ENCODE data around the gene LRCH3. TPM values are rescaled to one million over a fixed set of nuclear protein-coding genes. Genes with fewer than 3 reads are reported as not detected.

The LRCH3 gene
- polyA plus RNA-seq, 3 donors: 4.1 to 19.4 (median 7.4) TPM

- H3K4me1 Mint-ChIP-seq: peaks cover 6% of the 10 kb centered on the region
- DNase-seq: no peak
- no peaks in the 10 kb centered on the region for H4K20me1 ChIP-seq (ENCODE audit: insufficient read depth, low read length)
- intact Hi-C loops (cut with micrococcal nuclease): no loop called here
- peaks cover 52 to 65% of the 10 kb centered on the region in 2 donors for H3K36me3 Mint-ChIP-seq
- no peaks in the 10 kb centered on the region for H3K27me3 Mint-ChIP-seq (ENCODE audit: low read depth in 3 of 3)
- no peaks in the 10 kb centered on the region for H3K9me3 ChIP-seq (replicated peaks in 1 of 2; ENCODE audit: control insufficient read depth in 1 of 2, insufficient read depth in 1 of 2, low read length in 2 of 2)
- no peaks in the 10 kb centered on the region for H3K79me2 ChIP-seq (ENCODE audit: insufficient read depth, low read length)
- H3K9ac ChIP-seq (ENCODE audit: insufficient read depth, low read length, poor library complexity, severe bottlenecking): no peak overlapping the region
- no peaks in the 10 kb centered on the region for H3K9me3 Mint-ChIP-seq
- no peak overlapping the region for H3K4me3 ChIP-seq (replicated peaks in 1 of 3; ENCODE audit: low read depth in 2 of 3, low read length in 3 of 3)
- no peak overlapping the region for H2AFZ ChIP-seq (ENCODE audit: insufficient read depth, low read depth, low read length, poor library complexity, severe bottlenecking)
- H3K4me2 ChIP-seq (replicated peaks; ENCODE audit: extremely low read depth, low read length, poor library complexity, severe bottlenecking): no peak overlapping the region
- no peak for TF ChIP-seq CTCF (IDR thresholded peaks at IDR 0.05)
- H3K4me1 ChIP-seq (ENCODE audit: control insufficient read depth in 1 of 2, insufficient read depth in 2 of 2, low read length in 2 of 2): peaks cover 5 to 9% of the 10 kb centered on the region in 2 donors
- H3K27ac ChIP-seq (ENCODE audit: low read depth in 1 of 2, low read length in 2 of 2): no peak overlapping the region
- peak overlapping the region in 1 of 7 donors; percentile 1 for H3K27ac Mint-ChIP-seq
- H3K27me3 ChIP-seq (ENCODE audit: control insufficient read depth in 2 of 2, insufficient read depth in 2 of 2, low read length in 2 of 2): no peaks in the 10 kb centered on the region
- H3K36me3 ChIP-seq (replicated peaks in 1 of 2; ENCODE audit: control insufficient read depth in 1 of 2, insufficient read depth in 2 of 2, low read length in 2 of 2): peaks cover 41 to 71% of the 10 kb centered on the region in 2 donors
- 100% methylated on average over 4 of the region's 6 CpGs for WGBS (ENCODE audit: insufficient coverage)
- no peak overlapping the region for H3K4me3 Mint-ChIP-seq
Observed at GRCh38 chr3:197873329-197873728, 82.3 kb downstream of the LRCH3 start.

- Histone ChIP-seq H3K27ac (ENCODE audit: low read depth in 1 of 2, low read length in 2 of 2) (no peak overlapping the region), H3K27me3 (ENCODE audit: control insufficient read depth in 2 of 2, insufficient read depth in 2 of 2, low read length in 2 of 2) (no peaks in the 10 kb centered on the region), H3K9ac (ENCODE audit: insufficient read depth, low read length, poor library complexity, severe bottlenecking) (no peak overlapping the region), H3K4me1 (ENCODE audit: control insufficient read depth in 1 of 2, insufficient read depth in 2 of 2, low read length in 2 of 2) (peaks cover 5 to 14% of the 10 kb centered on the region in 2 donors), H4K20me1 (ENCODE audit: insufficient read depth, low read length) (no peaks in the 10 kb centered on the region), H3K36me3 (replicated peaks in 1 of 2; ENCODE audit: control insufficient read depth in 1 of 2, insufficient read depth in 2 of 2, low read length in 2 of 2) (peaks cover 41 to 71% of the 10 kb centered on the region in 2 donors), H3K4me2 (replicated peaks; ENCODE audit: extremely low read depth, low read length, poor library complexity, severe bottlenecking) (no peak overlapping the region), H3K4me3 (replicated peaks in 1 of 3; ENCODE audit: low read depth in 2 of 3, low read length in 3 of 3) (no peak overlapping the region), H3K9me3 (replicated peaks in 1 of 2; ENCODE audit: control insufficient read depth in 1 of 2, insufficient read depth in 1 of 2, low read length in 2 of 2) (no peaks in the 10 kb centered on the region), H3K79me2 (ENCODE audit: insufficient read depth, low read length) (no peaks in the 10 kb centered on the region), H2AFZ (ENCODE audit: insufficient read depth, low read depth, low read length, poor library complexity, severe bottlenecking) (no peak overlapping the region)
- no peak for DNase-seq
- peaks cover 12% of the 10 kb centered on the region for H3K4me1 Mint-ChIP-seq
- no peaks in the 10 kb centered on the region for H3K27me3 Mint-ChIP-seq (ENCODE audit: low read depth in 3 of 3)
- 98% methylated on average over 5 of the region's 5 CpGs for WGBS (ENCODE audit: insufficient coverage)
- H3K27ac Mint-ChIP-seq: peak overlapping the region in 1 of 7 donors; percentile 20
- TF ChIP-seq CTCF (IDR thresholded peaks at IDR 0.05): no peak
- no peaks in the 10 kb centered on the region for H3K9me3 Mint-ChIP-seq
- peaks cover 55 to 62% of the 10 kb centered on the region in 2 donors for H3K36me3 Mint-ChIP-seq
- intact Hi-C loops (cut with micrococcal nuclease): no loop called here
- H3K4me3 Mint-ChIP-seq: no peak overlapping the region
Observed at GRCh38 chr3:197874064-197874463, 83.0 kb downstream of the LRCH3 start.
